SHP77 treated with DMSO at 0.1 percent for 48 hours (cell line): ENCODE data around the gene ELAPOR2.
A peak's percentile ranks its signal among the peaks of the same experiment; 100 is the strongest.
"Not testable (repeated sequence)": the region's sequence is repeated elsewhere in the genome, so short reads cannot be mapped to it uniquely, and the experiment has no call there.

Source experiments
- DNase-seq: peaks from one replicate; lab custom pipeline; 2025; lab: John Stamatoyannopoulos, UW

Gene ELAPOR2, protein sequence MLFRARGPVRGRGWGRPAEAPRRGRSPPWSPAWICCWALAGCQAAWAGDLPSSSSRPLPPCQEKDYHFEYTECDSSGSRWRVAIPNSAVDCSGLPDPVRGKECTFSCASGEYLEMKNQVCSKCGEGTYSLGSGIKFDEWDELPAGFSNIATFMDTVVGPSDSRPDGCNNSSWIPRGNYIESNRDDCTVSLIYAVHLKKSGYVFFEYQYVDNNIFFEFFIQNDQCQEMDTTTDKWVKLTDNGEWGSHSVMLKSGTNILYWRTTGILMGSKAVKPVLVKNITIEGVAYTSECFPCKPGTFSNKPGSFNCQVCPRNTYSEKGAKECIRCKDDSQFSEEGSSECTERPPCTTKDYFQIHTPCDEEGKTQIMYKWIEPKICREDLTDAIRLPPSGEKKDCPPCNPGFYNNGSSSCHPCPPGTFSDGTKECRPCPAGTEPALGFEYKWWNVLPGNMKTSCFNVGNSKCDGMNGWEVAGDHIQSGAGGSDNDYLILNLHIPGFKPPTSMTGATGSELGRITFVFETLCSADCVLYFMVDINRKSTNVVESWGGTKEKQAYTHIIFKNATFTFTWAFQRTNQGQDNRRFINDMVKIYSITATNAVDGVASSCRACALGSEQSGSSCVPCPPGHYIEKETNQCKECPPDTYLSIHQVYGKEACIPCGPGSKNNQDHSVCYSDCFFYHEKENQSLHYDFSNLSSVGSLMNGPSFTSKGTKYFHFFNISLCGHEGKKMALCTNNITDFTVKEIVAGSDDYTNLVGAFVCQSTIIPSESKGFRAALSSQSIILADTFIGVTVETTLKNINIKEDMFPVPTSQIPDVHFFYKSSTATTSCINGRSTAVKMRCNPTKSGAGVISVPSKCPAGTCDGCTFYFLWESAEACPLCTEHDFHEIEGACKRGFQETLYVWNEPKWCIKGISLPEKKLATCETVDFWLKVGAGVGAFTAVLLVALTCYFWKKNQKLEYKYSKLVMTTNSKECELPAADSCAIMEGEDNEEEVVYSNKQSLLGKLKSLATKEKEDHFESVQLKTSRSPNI

DNA sequence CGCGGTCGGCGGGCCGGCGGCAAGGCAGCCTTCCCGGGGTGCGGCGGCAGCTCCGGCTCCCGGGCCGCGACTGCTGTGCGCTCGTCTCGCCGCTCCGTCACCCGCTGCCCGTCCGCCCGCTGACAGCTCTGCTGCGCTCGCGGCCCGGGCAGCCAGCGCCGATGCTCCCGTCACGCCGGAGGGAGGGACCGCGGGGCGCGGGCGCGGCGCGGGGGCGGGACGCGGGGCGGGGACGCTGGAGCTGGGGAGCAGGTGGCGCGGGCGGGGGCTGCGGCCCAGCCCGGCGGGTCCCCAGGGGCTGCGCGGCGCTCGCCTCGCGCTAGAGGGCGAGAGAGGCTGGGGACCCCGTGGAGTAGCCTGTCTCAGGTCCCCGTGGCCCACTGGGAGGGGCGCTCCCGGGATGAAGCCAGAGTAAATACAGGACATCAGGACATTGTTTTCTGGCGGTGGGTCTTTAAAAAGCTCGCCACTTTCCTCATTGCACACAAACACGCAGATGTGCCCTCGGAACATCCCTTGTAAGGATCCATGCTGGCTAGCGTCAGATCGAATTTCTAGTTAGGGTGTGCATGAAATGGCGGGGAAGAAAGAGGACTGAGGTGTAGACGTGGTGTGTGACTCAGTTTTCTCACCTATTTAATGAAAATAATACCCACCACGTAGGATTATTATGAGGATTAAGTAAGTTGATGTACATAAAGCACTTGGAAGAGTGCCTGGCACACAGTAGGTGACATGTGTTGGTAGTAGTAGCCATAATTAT lies at the start of gene ELAPOR2:
Gene ELAPOR2 (minus strand): TSS at position 130 of the 763 bp plus-strand sequence. CDS start 141 bp downstream, outside the sequence.
- peak; percentile 80 for DNase-seq

DNA sequence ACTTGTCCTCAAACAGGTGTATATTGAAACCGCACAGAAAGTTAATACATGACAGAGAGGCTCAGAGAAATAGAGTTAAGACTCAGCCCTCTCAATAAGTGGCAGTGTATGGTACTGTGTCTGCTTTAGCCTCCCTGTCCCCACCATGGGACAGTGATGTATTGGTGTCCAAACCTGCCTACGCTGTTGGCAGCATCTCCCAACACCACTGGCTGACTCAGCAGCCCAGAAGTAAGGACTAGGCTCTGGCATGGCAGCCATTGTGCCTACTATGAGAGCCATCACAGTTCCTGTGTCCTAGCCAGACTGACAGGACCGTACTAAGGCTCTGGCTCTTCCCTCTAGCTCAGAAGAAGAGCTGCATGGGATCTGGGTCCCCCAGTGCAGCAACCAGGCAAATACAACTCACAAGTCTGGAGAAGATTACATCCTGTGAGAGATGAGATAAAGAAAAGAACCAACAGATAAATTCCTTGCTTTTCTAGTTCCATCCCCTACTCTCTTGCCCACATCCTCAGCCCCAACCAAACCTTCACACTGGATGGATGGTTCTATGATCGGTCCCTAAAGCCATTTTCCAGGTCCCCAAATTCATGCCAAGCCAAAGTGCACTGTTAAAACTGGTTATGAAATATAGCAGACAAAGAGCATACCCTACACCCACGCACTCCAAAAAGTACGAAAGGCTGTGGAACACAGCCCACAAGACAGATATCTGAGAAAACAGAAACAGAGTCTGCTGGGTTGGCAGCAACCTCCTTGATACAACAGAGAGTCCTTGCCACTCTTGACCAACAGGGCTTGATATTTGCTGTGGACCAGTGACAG lies 48.7 kb upstream of the ELAPOR2 start:
- DNase-seq: no peak

GRCh38 chr7:87106974-87107612 lies 47.6 kb upstream of the ELAPOR2 start:
- DNase-seq: no peak

DNA sequence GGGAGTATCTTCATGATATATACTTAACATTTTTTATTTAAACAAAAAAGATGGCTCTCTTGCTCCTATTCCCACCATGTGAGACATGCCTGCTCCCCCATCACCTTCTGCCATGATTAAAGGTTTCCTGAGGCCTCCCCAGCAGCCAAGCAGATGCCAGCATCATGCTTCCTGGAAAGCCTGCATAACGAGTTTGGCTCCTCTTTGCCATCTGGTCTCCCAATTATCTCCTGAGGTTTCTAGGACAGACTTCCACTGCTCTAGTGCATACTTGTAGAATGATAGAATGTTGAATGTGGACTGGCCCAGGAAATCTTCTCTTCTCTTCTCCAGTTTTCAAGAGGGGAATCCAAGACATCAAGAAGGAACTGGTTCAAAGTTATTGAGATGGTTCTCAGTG lies 45.9 kb upstream of the ELAPOR2 start:
- no peak for DNase-seq

- DNase-seq: no peak
Observed at GRCh38 chr7:87100326-87100725, 40.9 kb upstream of the ELAPOR2 start.

GRCh38 chr7:87097375-87097774 lies 37.9 kb upstream of the ELAPOR2 start:
- not testable (repeated sequence) for DNase-seq

DNA sequence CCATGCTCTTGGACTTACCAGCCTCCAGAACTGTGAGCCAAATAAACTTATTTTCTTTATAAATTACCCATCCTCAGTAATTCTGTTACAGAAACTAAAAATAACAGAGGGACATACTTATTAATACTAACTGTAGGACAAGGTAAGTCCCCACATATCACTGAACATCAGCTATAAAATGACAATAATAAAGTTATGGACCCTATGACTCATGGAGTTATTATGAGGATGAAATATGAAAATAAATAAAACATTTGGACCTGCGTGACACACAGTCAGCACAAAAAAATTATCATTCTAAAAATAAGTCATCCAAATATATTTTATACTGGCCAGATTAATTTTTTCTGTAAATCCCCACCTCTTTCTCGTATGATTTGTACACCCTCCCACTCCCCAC lies 34.9 kb upstream of the ELAPOR2 start:
- no peak for DNase-seq

DNA sequence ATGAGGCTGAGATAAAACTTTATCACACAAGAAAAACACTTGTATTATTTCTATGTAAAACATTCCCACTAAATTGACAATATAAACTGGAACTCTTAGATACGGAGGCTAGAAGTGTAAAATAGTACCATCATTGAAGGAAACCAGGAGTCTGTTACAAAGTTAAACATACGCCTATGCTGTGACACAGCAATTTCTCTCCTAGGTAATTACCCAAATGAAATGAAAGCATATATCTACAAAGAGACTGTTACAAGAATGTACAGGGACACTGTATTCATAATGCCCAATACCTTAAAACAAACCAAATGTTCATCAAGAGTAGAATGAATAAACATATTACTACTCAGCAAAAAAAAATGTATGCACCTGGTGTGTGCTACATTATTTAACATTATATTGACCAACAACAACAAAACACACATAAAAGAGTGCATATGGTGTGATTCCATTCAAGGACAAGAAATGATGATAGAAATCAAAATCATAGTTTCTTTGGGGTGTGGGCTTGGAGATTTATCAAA lies 33.2 kb upstream of the ELAPOR2 start:
- DNase-seq: no peak

DNA sequence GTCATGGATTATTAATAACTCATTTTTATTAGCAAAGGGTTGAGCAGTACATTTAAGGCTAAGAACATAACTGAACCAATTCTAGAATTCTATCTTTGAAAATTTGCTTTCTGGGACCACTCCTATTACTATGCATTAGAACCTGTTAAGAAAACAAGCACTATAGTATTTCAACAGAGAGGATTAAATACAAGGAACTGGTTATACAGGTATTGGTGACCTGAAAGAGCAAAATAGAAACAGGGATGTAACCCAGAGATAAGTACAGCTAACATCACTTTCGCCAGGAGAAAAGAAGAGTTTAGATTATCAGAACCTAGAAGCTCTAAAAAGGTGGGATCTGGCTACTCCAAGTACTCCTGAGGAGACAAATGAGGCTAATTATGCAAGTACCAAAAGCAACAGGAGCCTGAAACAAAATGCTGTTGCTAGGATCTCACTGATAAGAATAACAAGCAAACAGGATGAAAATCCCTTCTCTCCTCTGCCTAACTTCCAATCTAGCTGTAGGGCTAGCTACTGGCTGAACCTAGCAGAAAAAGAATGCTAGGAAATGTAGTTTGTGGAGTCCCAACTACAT lies 32.1 kb upstream of the ELAPOR2 start:
- DNase-seq: no peak

GRCh38 chr7:87083865-87084519 lies 24.5 kb upstream of the ELAPOR2 start:
- no peak for DNase-seq

DNA sequence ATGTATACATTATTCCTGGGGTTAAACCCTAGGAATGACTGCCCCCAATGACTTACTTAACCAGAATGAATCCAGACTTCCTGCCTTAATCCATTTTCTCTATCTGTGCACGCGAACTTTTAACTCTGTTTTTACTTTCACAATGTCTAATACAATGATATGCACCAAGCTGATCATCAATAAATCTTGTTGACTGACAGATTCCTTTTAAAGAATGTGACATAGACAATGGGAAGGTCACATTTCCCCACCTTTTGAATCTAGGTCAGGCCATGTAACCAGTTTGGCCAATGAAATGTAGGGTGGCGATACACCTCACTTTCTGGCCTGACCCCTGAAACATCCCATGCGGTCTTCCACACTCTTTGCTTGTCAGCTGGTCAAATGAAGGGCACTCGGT lies 23.2 kb upstream of the ELAPOR2 start:
- DNase-seq: no peak

- DNase-seq: no peak
Observed at GRCh38 chr7:87075671-87076404, 16.4 kb upstream of the ELAPOR2 start.

- DNase-seq: no peak
Observed at GRCh38 chr7:87067788-87068187, 8.3 kb upstream of the ELAPOR2 start.

- no peak for DNase-seq
Observed at GRCh38 chr7:87060288-87060537, 759 bp upstream of the ELAPOR2 start.

GRCh38 chr7:87058744-87059524 lies 520 bp downstream of the ELAPOR2 start:
- DNase-seq: no peak

DNA sequence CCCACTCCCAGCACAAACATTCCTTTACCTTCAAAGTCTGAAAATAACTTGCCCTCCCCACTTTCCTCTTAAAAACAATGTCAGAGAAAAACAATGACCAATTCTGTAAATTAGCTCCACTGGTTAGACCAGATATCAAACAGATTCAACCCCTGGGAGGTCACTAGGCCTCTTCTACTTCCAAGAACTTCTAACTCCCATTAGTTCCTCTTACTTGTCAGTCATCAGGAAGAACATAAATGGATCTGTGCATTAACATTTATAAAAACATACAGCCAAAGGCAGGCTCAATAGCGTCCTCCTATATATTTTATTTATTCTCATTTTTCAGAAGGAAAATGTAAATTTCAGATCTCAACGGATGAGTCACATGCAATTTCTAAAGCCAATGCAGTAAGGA lies 2.2 kb downstream of the ELAPOR2 start:
- no peak for DNase-seq

DNA sequence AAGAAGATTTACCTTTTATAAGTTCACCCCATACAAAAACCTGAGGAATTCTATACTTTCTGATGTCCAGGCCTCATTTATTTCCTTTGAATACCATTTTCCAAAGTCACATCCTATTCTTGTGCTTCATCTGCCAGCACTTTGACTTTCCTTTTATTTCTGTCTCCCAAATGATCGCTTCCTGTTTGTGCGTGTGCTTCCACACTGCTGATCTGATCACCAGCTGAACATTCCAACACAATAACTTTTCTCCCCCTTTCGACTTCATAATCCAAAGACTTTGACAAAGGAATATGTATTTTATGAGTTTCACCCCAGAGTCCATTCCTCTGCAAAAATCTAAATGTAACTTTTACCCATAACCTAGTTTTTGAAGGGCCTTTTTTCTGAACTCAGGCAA lies 3.1 kb downstream of the ELAPOR2 start:
- no peak for DNase-seq

DNA sequence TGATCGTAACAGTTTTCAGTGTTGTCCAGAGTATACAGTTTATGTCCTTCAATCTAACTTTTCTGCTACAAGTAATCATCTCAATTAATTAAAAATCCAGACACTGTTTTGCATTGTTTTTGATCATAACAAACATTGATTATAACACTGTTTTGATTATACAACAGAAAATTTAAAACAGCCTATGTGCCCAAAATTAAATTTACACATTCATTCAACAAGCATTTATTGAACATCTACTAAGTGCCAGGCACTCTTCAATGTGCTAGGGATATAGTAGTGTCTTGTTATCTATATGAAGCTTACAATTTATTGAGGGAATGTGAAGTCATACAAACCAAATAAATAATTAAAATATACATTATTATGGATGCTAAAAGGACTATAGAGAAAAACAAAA lies 10.6 kb downstream of the ELAPOR2 start:
- no peak for DNase-seq
